ENCODE data around the gene CYBA.
A peak's percentile ranks its signal among the peaks of the same experiment; 100 is the strongest.

CYBA gene

DNA sequence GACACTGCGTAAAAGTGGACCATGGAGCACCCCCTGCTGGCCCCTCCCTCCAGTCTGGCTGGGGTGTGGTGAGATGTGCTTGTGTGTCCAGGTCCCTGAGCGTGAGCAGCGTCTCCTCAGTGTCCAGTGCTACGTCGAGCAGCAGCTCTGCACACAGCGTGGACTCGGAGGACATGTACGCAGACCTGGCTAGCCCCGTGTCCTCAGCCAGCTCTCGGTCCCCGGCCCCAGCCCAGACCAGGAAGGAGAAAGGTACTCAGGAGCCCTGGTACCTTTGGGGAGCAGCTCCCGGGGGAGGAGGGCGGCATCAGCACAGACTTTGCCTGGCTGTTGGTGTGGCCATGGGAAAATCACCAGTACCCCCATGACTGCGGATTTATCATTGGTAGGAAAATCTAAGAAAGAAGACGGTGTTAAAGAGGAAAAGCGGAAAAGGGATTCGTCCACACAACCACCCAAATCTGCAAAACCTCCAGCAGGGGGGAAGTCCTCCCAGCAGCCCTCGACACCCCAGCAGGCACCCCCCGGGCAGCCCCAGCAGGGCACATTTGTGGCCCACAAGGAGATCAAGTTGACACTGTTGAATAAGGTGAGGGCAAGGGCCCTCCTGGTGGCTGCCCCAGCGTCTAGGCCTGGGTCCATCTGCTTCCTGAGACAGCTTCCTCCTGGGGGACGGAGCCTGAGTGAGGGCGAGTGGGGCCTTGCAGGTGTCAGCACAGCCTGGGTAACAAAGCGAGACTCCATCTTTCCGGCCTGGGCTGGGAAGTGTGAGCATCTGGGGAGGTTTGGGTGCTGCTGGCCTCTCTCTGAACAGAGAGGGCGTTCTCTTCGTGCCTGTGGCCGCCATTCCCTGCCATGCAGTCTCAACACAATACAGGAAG, 23.1 kb downstream of the CYBA start:
- no peak for DNase-seq

GRCh38 chr16:88626646-88627045, 24.2 kb downstream of the CYBA start:
- no peak for DNase-seq

DNA sequence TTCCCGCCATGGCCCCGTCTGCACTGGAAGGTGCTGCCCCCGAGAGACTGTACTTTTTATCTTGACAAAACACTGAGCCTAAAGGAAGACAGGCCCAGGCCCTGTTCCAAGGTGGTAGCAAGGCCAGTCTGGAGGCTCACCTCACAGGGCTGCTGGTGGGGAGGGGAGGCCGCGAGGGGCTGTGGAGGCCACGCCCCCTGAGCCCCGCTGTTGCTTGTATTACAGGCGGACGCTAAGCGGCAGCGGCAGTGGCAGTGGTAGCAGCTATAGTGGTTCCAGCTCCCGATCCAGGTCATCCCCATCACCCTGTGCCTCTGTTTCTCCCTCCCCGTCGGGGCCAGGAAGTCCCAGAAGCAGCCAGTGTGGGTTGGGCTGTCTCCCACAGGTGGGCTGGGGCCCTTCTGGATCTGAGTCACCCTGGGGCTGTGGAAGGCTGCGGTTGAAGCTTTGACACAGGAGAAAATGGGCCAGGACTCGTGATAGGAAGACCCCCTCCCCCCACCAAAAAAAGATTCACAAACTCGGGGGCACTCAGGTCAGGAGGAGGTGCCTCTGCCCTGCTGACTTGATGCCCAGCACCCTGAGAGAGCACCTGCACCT, 25.8 kb downstream of the CYBA start:
- peak in 1 of 5 experiments; percentile 75 for DNase-seq

- DNase-seq = no peak
Observed at GRCh38 chr16:88624481-88624880, 26.4 kb downstream of the CYBA start.

GRCh38 chr16:88623858-88624257, 27.0 kb downstream of the CYBA start:
- no peak for DNase-seq

- DNase-seq = no peak
Observed at GRCh38 chr16:88622866-88623265, 28.0 kb downstream of the CYBA start.

- no peak for DNase-seq
Observed at GRCh38 chr16:88622125-88622524, 28.7 kb downstream of the CYBA start.

DNA sequence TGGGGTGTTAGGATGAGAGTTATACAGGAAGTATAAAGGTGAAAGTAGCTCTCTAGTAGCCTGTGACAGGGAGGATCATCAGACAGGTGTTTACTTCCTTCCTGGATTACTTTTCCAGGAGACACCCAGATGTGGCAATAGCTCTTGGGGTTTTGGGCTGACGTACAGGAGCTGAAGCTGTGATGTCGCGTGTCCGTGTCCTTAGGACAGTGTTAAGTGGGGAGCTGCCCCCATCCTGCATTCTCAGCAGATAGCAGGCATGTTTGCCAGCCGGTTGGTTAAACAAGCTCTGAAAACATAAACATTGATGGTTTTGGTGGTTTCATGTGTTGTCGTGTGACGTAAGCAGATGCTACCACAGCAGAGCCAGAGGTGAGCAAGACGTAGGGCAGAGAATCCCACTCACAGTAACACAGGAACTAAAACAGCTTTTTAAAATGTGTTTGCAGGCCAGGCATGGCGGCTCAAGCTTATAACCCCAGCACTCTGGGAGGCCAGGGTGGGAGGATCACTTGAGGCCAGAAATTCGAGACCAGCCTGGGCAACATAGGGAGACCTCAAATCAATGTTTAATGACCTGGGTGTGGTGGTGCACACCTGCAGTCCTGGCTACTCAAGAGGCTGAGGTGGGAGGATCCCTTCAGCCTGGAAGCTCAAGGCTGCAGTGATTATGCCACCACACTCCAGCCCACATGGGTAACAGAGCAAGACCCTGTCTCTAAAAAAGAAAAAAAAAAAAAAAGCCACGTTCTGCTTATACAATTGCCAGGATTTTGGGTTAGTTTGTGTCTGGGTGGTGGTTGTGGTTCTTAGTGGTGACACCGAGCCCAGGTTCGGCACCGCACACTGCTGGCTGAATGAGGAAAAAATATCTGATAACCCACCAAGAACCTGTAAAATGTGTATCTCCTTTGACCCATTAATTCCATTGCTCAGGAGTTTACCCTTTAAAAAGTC, 30.7 kb downstream of the CYBA start:
- peak in 4 of 5 experiments; percentile 32 to 99 (median 84) for DNase-seq

GRCh38 chr16:88618956-88619667, 31.7 kb downstream of the CYBA start:
- no peak for DNase-seq

GRCh38 chr16:88618182-88618955, 32.5 kb downstream of the CYBA start:
- peak in 1 of 5 experiments; percentile 29 for DNase-seq

GRCh38 chr16:88617268-88618031, 33.4 kb downstream of the CYBA start:
- DNase-seq = no peak

GRCh38 chr16:88616736-88617135, 34.1 kb downstream of the CYBA start:
- DNase-seq = no peak

GRCh38 chr16:88616320-88616719, 34.5 kb downstream of the CYBA start:
- DNase-seq = no peak

- DNase-seq = no peak
Observed at GRCh38 chr16:88614818-88615580, 35.9 kb downstream of the CYBA start.

DNA sequence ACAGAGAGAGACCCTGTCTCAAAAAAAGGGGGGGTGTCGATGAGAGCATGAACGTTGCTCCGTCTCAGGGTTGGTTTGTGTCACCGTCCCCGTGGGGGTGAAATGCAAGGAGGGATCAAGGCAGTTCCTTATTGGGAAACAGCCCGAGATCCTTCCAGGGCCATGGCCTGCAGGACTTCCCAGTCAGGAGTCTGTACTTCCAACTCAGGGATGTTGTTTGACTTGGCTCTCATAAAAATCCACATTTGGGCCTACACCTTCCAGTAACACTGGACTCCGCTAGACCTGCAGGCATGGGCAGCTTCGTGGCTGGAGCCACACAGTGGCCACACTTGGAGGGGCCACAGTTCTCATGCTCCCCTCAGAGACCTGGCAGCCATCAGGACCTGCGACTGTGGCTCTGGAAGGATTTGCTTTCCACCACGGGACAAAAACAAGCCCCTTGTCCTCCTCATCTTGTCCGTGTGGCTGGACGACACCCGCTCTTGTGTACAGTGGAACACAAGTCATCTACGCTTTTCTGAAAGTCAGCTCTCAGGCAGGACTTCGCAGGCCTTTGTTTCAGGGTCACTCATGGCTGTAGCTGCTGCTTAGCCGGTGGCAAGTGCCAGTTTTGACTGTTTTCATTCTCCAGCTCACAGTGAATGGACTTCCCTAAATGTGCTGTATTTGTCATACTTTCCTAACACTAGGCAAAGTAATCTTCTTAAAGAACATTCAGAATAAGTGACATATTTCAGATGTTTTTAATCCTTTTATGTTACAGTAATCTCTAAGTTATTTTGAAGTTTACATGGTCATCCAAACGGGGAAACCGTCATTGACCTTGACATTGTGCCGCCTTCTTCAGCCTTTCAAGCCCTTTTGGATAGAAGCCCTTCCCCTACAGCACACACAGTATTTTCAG, 36.7 kb downstream of the CYBA start:
- no peak for DNase-seq

GRCh38 chr16:88613293-88613692, 37.6 kb downstream of the CYBA start:
- DNase-seq = no peak

- no peak for DNase-seq
Observed at GRCh38 chr16:88610909-88611812, 39.7 kb downstream of the CYBA start.

- DNase-seq = no peak
Observed at GRCh38 chr16:88610080-88610479, 40.8 kb downstream of the CYBA start.

Measured in T-helper 2 cell (primary cell).